CD4-positive, alpha-beta T cell treated with Interleukin-2 at 100 ng/mL for 4 hours (primary cell): ENCODE results near the gene NNMT.
A peak's percentile ranks its signal among the peaks of the same experiment; 100 is the strongest.

Source experiments
- DNase-seq: peaks from one replicate; pipeline ENCODE4 v3.0.0-alpha.2; 2020; ENCODE audit warnings: low spot score

NNMT gene

DNA sequence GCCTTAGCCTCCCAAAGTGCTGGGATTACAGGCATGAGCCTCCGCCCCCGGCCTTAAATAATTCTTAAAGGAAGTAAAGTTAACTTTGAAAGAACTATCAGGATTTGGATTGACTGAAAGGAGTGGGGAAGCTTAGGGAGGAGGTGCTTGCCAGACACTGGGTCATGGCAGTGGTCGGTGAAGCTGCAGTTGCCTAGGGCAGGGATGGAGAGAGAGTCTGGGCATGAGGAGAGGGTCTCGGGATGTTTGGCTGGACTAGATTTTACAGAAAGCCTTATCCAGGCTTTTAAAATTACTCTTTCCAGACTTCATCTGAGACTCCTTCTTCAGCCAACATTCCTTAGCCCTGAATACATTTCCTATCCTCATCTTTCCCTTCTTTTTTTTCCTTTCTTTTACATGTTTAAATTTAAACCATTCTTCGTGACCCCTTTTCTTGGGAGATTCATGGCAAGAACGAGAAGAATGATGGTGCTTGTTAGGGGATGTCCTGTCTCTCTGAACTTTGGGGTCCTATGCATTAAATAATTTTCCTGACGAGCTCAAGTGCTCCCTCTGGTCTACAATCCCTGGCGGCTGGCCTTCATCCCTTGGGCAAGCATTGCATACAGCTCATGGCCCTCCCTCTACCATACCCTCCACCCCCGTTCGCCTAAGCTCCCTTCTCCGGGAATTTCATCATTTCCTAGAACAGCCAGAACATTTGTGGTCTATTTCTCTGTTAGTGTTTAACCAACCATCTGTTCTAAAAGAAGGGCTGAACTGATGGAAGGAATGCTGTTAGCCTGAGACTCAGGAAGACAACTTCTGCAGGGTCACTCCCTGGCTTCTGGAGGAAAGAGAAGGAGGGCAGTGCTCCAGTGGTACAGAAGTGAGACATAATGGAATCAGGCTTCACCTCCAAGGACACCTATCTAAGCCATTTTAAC, at the start of gene NNMT:
Gene NNMT (plus strand): TSS at position 724 of the 929 bp plus-strand sequence. CDS start 158 bp downstream, at position 882.
- no peak for DNase-seq

DNA sequence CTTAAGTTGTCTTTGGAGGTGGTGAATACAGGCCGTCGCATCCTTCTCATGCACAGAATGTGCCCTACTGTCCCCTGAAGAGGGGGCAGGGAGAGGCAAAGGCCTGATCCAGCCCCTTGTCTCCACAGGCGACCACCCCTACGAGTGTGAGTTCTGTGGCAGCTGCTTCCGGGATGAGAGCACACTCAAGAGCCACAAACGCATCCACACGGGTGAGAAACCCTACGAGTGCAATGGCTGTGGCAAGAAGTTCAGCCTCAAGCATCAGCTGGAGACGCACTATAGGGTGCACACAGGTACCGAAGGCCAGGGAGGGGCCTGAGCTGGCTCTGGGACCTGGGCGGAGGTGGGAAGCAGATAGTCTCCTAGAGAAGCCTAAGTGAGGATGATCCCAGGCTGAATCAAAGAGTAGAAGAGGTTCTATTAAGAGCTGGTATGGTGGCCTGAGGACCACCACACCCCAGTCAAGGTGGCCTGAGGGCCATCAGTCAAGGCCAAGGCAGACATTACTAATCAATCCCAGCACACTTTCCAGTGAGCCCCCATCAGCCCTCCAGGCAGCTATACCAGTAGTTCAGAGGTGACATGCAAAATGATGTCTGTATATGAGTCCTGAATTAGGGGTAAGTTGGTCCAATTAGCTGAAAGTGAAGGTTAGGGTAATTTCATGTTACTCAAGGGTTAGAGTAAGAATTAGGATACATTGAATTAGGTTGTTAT, 49.0 kb upstream of the NNMT start:
- no peak for DNase-seq

DNA sequence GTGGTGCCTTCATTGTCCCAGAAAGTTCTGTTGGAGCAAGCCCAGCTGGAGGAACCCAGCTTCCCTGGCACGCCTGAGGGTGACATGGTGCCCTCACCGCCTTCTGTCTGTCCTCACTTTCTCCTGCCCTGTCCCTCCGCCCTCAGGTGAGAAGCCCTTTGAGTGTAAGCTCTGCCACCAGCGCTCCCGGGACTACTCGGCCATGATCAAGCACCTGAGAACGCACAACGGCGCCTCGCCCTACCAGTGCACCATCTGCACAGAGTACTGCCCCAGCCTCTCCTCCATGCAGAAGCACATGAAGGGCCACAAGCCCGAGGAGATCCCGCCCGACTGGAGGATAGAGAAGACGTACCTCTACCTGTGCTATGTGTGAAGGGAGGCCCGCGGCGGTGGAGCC, 46.0 kb upstream of the NNMT start:
- no peak for DNase-seq

DNA sequence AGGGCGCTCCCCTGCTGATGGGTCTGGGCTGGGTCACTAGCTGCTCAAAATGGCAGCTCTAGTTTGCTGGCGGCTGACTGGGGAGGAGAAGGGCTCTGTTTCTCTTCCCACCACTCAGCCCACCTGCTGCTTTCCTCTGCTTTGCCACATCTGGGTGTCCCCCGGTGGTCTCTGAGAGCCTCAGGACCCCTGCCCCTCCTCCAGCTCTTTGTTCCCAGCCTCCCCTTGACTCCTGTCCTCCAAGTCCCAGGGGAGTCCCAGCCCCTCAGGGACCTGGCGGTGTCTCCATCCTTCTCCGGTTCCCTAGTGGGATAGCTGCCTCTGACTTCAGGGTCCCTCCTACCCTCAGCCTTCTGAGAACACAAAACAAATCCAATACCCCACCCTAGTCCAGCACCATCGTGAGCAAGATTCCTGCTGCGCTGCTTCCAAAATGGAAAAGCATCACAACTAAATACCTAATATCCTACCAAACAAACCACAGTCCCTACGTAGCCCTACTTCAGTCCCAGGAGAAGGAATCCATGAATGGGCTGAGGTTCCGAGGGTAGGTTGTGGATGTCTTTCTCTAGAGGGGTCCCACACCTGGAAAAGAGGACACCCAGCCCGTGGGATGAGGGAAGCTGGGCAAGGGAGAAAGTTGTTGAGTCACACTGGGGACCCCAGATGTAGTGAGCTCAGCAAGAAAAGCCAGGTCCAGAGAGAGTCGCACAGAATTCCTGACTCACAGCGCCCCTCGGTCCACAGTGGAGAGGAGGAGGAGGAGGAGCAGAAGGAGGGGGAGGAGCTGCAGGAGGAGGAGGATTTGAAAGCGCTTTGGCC, 45.0 kb upstream of the NNMT start:
- DNase-seq, result no peak

GRCh38 chr11:114251815-114252337, 44.3 kb upstream of the NNMT start:
- no peak for DNase-seq

GRCh38 chr11:114252767-114253166, 43.4 kb upstream of the NNMT start:
- no peak for DNase-seq

- no peak for DNase-seq
These were observed 42.4 kb upstream of the NNMT start for GRCh38 chr11:114253771-114254170.

DNA sequence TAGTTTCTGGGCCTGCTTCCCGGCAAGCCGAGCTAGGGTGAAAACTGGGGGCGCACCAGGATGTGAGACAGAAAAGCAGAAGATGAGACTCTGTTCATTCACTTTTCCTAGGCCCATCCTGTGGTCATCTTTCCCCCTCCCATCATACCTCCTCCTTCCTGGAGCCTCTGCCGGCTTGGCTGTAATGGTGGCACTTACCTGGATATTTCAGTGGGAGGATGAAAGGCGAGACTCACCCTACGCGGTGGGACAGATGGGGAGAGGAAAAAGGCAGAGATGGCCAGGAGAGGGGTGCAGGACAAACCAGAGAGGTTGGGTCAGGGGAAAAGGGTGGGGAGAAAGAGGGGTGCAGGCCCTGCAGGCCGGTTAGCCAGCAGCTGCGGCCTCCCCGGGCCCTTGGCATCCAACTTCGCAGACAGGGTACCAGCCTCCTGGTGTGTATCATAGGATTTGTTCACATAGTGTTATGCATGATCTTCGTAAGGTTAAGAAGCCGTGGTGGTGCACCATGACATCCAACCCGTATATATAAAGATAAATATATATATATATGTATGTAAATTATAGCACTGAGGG, 41.5 kb upstream of the NNMT start:
- no peak for DNase-seq

- DNase-seq, result no peak
These were observed 40.9 kb upstream of the NNMT start for GRCh38 chr11:114255289-114255688.

DNA sequence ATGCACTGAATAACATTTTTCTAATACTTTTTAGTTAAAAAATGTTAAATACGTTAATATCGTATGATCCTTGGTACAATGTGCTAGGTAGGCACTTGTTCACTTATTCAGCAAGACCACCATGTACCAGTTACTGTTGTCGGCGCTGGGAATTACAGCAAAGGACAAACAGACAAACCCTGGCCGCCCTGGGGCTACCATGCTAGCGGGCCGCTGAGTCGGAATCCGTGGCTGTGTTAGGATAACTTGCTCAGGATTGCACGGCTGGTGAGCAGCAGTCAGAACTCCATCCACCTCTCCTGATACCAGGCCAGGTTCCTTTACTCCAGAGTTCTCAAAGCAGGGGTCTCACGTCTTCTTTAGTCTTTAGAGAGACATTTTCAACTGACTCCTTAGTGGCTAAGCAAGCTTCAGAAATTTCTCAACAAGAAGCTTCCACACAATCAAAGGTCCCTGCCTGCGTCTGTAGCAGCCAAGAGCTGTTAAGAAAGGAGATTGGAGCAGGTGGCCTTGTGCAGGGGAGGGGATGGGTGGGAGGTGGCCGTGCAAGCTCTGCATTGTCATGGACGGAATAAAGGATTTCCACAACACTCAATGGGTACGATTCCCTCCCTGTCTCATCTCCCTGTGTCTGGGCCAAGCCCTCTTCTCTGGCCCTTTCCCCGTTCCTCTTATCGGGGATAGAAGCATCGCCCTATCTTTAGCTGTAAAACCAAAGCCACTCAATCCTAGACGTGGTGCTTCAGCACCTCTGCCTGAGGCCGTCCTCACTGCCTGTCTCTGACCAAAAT, 39.8 kb upstream of the NNMT start:
- DNase-seq, result no peak

DNA sequence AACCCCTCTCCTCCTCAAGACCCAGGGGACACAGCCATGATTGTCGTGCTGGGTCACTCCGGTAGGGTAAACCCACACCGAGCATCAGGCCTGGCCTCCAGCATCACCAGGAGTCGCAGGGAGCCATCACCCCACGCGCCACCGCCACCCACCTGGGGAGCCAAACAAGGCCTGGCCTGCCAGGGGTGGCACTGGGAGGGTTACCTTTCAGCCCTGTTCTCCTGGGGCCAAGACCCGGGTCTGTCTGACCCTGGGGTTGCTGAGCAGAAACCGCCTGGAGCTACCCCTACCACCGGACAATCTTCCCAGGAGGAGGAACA, 39.3 kb upstream of the NNMT start:
- no peak for DNase-seq

DNA sequence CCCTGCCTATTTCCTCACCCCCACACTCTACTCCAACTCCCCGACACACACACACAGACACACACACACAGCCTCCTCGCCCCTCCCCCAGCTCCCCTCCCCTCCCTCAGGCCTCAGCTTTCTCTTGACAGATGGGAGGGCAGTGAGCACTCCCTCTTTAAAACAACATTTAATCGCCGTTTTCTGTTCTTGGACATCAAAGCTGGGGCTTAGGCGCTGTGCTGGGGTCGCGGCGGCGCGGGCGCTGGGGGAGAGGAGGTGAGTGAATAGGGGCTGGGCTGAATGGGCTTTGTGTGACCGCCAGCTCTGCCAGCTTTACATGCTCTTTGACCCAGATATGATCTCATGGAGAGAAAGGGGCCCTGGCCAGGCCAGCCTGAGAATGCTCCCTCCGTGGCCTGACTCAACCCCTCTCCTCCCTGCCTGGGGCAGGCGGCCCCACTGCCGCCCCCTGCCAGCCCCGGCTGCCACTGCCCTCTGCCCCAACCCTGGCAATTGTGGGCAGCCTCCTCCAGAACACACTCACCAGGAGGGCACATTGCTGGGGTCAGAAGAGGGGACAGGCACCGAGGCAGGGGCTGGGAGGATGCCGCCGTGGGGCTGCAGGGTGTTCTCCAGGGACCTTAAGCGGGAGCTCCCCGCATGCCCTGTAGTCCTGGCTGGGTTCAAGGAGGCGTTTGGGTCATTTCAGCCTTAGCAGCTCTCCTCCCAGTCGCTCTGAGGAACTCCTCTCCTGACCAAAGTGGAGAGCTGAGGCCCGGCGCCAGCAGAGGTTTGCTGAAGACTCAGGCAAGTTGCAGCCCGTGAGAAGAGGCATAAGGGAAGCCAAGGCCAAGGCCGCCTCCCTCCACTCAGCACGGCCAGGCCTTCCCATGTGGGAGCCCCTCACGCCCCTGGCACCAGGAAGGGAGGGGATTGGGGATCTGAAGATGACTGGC, 38.3 kb upstream of the NNMT start:
- DNase-seq, result no peak

DNA sequence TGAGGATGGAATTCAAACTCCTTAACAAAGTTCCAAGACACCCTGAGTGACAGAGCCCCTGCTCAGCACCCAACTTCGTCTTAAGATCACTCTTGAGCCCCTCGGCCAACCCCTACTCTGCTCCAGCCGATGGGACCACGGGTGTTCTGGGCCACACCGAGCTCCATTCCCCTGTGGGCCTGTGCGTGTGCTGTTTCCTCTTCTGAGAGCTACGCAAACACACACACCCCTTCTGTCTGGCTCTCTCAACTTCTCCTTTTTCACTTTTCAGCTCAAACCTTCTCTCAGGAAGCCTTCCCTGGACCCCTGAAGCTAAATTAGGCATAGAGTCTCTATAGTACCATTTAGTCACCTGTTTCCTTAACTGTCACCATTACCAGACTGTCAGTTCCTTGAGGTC, 37.5 kb upstream of the NNMT start:
- DNase-seq, result no peak

GRCh38 chr11:114259124-114259526, 37.1 kb upstream of the NNMT start:
- DNase-seq, result no peak

GRCh38 chr11:114259551-114259983, 36.6 kb upstream of the NNMT start:
- no peak for DNase-seq

- no peak for DNase-seq
These were observed 36.1 kb upstream of the NNMT start for GRCh38 chr11:114260077-114260476.

DNA sequence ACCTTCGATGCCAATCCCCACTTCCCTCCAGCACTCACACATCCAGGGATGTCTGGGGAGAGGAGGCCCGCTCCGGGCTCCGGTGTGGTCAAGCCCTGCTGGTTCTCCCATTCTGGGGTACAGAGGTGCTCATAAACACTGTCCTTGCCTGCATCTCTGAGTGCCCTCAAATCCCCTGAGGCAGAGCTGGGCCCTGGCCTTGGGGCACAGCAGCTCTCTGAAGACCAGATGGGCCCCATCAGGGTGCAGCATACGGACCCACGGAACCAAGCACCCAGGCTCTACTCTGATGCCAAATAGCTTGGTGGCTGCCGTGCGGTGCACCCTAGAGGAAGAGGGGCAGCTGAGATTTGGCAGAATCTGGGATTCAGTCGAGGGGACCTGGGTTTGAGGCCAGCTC, 35.7 kb upstream of the NNMT start:
- no peak for DNase-seq

DNA sequence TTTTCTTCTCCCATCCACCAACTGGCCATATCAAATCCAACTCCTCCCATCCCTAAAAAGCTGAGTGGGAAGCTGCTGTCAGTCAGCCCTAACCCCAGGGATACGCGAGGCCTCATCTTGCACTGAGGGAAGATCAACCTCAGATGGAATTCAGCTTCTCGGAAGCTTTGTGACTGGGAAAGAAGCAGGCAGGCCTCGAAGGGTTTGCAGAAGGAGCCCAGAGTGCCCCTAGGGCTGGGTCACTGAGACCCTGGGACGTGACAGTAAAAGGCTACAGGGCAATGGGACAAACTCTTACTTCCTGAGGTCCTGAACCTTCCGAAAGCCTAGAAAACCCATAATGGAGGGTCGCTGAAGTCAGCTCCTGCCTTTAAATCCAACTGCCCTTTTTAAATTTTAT, 34.4 kb upstream of the NNMT start:
- DNase-seq, result no peak

GRCh38 chr11:114262681-114263512, 33.3 kb upstream of the NNMT start:
- peak; percentile 15 for DNase-seq
